Cardiac muscle cell (in vitro differentiated cells and primary cell): Measurements from ENCODE around the gene MFSD12. TPM values are rescaled to one million over a fixed set of nuclear protein-coding genes. Genes with fewer than 3 reads are reported as not detected.

ENCODE experiments used
- DNase-seq, 2 donors: peaks; one replicate each; pipeline versions ENCODE4 v3.0.0 to v3.0.0-alpha.2; 2010 to 2017; ENCODE audit warnings: low read depth in 1 of 2, low spot score in 1 of 2
- H3K27ac ChIP-seq: fragments of 200-600 bp; sonication (generic); 2 replicates; pipeline ENCODE4 v1.5.1; 2016
- H3K27me3 ChIP-seq: fragments of 200-600 bp; sonication (generic); 2 replicates; pipeline ENCODE4 v1.6.0; 2016; ENCODE audit warnings: control low read depth
- H3K36me3 ChIP-seq: fragments of 200-600 bp; sonication (generic); 2 replicates; pipeline ENCODE4 v1.5.1; 2016; ENCODE audit warnings: control low read depth
- H3K4me1 ChIP-seq: fragments of 200-600 bp; sonication (generic); 2 replicates; pipeline ENCODE4 v1.8.1; 2017; ENCODE audit warnings: low read depth, mild to moderate bottlenecking, mixed run types
- H3K4me3 ChIP-seq: fragments of 200-600 bp; sonication (generic); 2 replicates; pipeline ENCODE4 v1.5.1; 2016; ENCODE audit warnings: mild to moderate bottlenecking
- H3K9me3 ChIP-seq: fragments of 200-600 bp; sonication (generic); 2 replicates; pipeline ENCODE4 v1.5.1; 2017; ENCODE audit warnings: low read depth, mild to moderate bottlenecking, control low read depth
- CTCF ChIP-seq: IDR thresholded peaks from 2 replicates; pipeline ENCODE4 v1.5.1; 2012; ENCODE audit warnings: low read depth, mild to moderate bottlenecking, low read length
- polyA plus RNA-seq: library from polyadenylated mRNA; unstranded; fragments of >200 nt; fragmentation: Nextera tagmentation; extraction: Ambion mirVana; gene quantifications from 2 replicates; pipeline ENCODE4 v1.2.1, GENCODE V29; 2016
- total RNA-seq: library from RNA; depleted of rRNA; stranded (reverse); fragments of >200 nt; gene quantifications from 2 replicates; pipeline ENCODE4 v1.2.3, GENCODE V29; 2016

MFSD12 gene
- total and polyA plus RNA-seq, 2 experiments from 2014 or later, result 71.8 to 89.0 TPM

- no peaks in the 10 kb centered on the region for H3K27me3 ChIP-seq
- H3K36me3 ChIP-seq, result peaks cover 8% of the 10 kb centered on the region
- no peaks in the 10 kb centered on the region for H3K9me3 ChIP-seq
- H3K4me1 ChIP-seq, result no peaks in the 10 kb centered on the region
- no peak within 1 kb of the TSS for H3K4me3 ChIP-seq
- no peak for TF ChIP-seq CTCF
- peak within 1 kb of the TSS; percentile 51 for H3K27ac ChIP-seq
- no peak for DNase-seq
These were observed 18.2 kb downstream of the MFSD12 start, which contains the start of gene TEKTIP1 for GRCh38 chr19:3538965-3539755. Gene TEKTIP1 (plus strand): TSS chr19:3539174. CDS start chr19:3539178, 4 bp downstream.

- Histone ChIP-seq H3K36me3 (peaks cover 8% of the 10 kb centered on the region), H3K27ac (no peak overlapping the region), H3K4me3 (no peak overlapping the region), H3K27me3 (no peaks in the 10 kb centered on the region), H3K9me3 (no peaks in the 10 kb centered on the region), H3K4me1 (no peaks in the 10 kb centered on the region)
- DNase-seq, result no peak
- TF ChIP-seq CTCF, result no peak
These were observed 19.0 kb downstream of the MFSD12 start for GRCh38 chr19:3538258-3538929.

GRCh38 chr19:3537438-3538240, 19.7 kb downstream of the MFSD12 start:
- Histone ChIP-seq H3K27me3 (no peaks in the 10 kb centered on the region), H3K4me3 (no peak overlapping the region), H3K4me1 (no peaks in the 10 kb centered on the region), H3K9me3 (no peaks in the 10 kb centered on the region), H3K36me3 (peaks cover 15% of the 10 kb centered on the region), H3K27ac (peak overlapping the region; percentile 48)
- DNase-seq, result no peak
- TF ChIP-seq CTCF, result no peak

GRCh38 chr19:3537101-3537437, 20.3 kb downstream of the MFSD12 start:
- peaks cover 19% of the 10 kb centered on the region for H3K36me3 ChIP-seq
- no peak for TF ChIP-seq CTCF
- H3K9me3 ChIP-seq, result no peaks in the 10 kb centered on the region
- no peaks in the 10 kb centered on the region for H3K27me3 ChIP-seq
- DNase-seq, result no peak
- H3K27ac ChIP-seq, result peak overlapping the region; percentile 48
- H3K4me1 ChIP-seq, result no peaks in the 10 kb centered on the region
- no peak overlapping the region for H3K4me3 ChIP-seq

GRCh38 chr19:3536429-3537100, 20.8 kb downstream of the MFSD12 start:
- Histone ChIP-seq H3K27ac (peak overlapping the region; percentile 48), H3K4me1 (no peaks in the 10 kb centered on the region), H3K9me3 (no peaks in the 10 kb centered on the region), H3K36me3 (peaks cover 22% of the 10 kb centered on the region), H3K4me3 (no peak overlapping the region), H3K27me3 (no peaks in the 10 kb centered on the region)
- DNase-seq, result no peak
- no peak for TF ChIP-seq CTCF
